GM10266 (cell line): ENCODE results near the gene KIAA1549.

Source experiments
- DNase-seq: peaks from one replicate; pipeline ENCODE4 v3.0.0; 2012; ENCODE audit errors: extremely low spot score
- CTCF ChIP-seq: IDR thresholded peaks from 2 replicates; pipeline ENCODE4 v1.5.1; 2012; ENCODE audit warnings: mild to moderate bottlenecking, low read depth; ENCODE audit not compliant: control insufficient read depth, insufficient read depth; ENCODE audit errors: missing control alignments

Gene KIAA1549

GRCh38 chr7:138974675-138975292 is 6.4 kb downstream of the KIAA1549 start:
- DNase-seq = no peak
- no peak for TF ChIP-seq CTCF

- no peak for TF ChIP-seq CTCF
- no peak for DNase-seq
These were observed 7.1 kb downstream of the KIAA1549 start for GRCh38 chr7:138974103-138974502.

DNA sequence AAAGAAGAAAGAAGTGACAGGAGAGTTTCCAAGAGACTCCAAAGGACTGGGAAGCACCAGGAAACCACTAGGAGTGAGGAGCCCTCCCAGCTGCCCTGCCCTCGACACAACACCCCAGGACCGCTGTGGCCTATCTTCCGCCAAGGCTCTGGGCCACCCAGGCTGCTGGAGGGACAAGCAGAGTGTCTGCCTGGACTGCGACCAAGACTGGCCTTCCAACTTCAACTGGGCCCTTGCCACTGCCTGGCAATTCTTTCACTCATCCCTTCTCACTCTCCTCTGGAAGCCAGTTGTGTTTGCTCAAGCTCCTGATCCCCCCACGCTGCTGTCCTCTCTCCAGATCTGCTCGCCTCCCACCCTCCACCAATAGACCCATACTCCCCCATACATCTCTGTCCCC is 10.2 kb downstream of the KIAA1549 start:
- no peak for DNase-seq
- no peak for TF ChIP-seq CTCF

DNA sequence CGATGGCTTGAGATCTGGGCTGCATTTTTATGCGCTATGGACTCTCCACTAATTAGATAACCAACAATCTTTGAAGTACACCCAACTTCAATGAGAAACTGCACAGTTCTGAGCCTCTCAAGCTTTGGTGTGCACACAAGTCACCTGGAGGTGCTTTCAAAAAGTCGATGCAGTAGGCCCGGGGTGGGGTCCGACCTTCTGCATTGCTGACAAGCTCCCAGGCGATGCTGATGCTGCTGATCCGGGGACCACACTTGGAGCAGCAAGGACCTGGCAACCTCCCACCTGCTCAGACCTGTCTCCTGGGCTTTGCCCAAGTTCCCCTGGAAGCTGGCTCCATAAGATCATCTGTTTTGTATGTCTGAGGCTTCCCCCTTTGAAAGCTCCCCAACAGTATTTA is 10.7 kb downstream of the KIAA1549 start:
- no peak for DNase-seq
- no peak for TF ChIP-seq CTCF

DNA sequence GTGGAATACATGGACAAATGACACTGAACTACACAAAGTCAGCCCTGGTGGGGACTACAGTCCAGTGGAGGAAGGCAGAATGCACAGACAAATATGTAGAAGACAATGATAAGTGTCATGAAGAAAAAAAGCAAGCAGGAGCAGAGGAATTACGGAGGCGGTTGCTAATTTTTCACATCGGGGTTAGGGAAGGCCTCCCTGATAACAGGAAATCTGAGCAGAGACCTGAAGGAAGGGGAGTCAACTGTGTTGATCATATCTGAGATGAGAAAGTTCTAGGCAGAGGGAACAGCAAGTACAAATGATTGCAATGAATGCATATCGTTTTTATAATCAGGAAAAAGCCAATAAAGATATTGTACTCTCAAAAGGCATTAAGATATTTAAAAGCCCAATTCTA is 14.0 kb downstream of the KIAA1549 start:
- no peak for DNase-seq
- no peak for TF ChIP-seq CTCF

GRCh38 chr7:138964624-138965436 is 16.4 kb downstream of the KIAA1549 start:
- DNase-seq = no peak
- TF ChIP-seq CTCF = no peak

DNA sequence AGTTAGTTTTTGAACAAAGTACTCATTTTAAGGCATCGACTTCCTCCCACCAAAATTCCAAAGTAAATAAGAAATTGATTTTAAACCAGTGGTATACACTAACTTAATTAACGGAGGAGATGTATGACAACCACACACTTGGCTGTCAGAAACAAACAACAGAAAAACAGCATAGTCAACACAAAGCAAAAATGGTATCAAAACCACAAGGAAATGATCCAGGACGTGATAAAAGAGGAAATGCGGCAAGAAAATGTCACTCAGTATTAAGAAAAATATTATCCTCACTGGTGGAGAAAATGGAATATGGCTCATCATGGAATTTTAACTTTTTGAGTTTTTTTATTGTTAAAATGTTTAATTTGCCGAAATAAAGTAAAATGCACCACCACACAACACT is 17.5 kb downstream of the KIAA1549 start:
- TF ChIP-seq CTCF = no peak
- no peak for DNase-seq
